ENCODE measurements around the gene WDR37. TPM values are rescaled to one million over a fixed set of nuclear protein-coding genes. Genes with fewer than 3 reads are reported as not detected.

Gene WDR37
- polyA plus RNA-seq, 3 donors = 16.1 to 20.3 (median 19.6) TPM

DNA sequence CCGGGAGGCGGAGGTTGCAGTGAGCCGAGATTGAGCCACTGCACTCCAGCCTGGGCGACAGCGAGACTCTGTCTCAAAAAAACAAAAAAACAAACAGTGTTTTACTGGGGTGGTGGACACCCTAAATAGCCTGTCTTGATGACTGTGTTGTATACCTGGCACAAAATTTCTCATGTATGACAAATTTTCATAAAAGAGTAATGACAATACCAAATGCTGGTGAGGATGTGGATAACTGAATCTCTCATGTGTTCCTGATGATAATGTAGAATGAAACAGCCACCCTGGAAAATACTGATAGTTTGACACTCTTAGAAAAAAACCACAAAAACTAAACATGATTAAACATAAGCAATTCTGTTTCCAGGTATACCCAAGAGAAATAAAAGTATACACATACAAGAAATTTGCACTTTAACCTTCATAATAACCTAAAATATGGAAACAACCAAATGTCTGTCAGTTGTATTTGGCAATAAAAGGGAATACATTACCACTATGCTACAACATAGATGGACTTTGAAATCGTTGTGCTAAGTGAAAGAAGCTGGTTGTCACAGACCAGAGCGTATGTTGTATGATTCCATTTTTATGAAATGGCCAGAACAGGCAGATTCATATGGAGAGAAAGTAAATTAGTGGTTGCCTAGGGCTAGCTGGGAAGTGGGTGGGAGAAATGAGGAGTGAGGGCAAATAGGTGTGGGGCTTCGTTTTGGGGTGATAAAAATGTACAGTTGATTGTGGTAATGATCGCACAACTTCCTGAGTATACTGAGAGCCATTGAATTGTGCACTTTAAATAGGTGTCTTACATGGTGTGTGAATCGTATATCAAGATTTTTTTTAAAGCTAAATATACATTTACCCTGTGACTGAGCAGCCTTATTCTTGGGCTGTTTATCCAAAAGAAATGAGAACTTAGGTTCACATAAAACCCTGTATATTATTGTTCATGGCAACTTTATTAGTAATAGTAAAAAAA, 12.5 kb downstream of the WDR37 start:
- no peak for DNase-seq

DNA sequence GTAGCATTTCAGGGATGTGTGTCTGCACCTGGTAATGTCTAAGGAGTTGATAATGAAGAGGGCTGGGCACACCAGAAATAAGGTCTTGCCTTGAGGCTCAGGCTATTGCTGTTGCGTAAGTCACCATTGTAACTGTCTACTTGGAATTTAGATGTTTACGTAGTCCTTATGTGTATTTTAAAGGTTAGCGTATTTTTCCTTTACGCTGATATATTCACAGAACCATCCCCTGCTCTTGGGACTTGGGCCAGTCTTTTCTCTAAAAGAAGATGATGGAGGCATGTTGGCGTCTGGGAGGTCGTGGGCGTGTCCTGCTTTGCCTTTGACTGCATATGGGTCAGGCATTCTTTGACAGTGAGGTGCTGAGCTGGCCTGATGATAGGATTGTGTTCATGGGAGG, 14.7 kb downstream of the WDR37 start:
- DNase-seq = no peak

DNA sequence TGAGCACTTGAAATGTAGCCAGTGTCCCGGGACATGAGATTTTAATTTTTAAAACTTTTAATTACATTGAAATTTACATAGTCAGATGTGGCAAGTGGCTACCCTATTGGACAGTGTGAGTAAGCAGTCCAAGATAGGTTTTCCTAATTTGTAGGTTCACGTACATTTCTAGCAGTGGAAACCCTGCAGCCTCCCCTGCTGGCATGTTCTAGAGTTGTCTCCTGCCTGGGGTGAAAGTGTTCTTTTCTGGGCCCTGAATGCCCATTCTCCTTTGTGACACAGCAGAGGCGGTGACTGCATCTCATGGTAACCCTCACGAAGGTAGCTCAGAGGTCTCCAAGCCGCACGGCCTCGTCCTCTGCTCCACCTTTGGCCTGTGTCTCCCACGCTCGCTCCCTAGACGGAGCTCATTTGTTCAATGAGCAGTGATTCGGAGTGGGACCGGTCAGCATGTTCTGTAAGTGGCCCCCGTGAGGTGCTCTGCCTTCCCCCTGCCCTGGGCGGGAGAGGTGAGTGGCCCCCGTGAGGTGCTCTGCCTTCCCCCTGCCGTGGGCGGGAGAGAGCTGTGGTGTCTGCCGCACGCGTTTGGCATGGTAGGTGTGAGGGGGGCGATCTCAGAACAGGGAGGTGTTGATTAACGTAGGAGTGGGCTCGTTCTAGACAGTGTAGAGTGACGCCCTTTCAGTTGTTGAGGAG, 18.0 kb downstream of the WDR37 start:
- DNase-seq = no peak

DNA sequence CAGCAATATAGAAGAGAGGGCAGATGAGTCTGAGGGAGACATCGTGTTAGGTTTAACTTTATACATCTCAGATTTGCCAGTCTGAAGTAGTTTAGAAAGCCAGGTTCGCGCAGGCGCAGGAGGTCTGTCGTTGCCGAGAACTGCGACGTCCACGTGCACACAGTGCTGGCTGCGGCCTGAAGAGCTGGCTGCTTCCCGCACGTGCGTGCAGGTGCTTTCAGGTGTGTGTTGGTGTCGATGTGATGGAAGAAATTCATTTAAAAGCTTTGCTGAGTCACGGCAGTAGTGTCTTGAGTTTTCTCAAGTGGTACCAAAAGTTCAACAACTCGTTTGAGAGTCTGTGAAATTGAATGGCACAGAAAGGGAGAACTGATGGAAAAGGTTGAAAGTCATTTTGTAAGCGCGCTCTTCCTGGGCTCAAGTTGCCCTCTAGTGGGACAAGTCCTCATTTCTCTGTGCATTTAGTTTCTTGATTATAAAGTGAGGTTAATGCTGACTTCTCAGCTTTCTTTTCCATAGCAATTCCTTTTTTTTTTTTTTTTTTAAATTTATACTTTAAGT, 18.6 kb downstream of the WDR37 start:
- no peak for DNase-seq

DNA sequence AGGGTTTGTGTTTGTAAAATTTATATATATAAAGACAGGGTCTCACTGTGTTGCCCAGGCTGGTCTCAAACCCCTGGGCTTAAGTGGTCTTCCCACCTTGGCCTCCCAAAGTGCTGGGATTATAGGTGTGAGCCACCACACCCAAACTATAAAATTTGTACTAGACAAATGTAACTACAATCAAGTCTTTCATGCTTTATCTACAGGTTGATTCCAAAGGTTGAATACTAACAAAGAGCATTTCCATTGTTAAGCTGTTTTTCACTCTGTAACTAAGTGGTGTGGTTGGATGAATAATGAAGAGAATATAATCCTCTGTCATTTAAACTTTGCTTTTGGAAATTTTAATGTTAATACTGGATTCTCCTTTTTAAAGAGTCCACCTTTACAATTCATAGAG, 22.5 kb downstream of the WDR37 start:
- DNase-seq = no peak

DNA sequence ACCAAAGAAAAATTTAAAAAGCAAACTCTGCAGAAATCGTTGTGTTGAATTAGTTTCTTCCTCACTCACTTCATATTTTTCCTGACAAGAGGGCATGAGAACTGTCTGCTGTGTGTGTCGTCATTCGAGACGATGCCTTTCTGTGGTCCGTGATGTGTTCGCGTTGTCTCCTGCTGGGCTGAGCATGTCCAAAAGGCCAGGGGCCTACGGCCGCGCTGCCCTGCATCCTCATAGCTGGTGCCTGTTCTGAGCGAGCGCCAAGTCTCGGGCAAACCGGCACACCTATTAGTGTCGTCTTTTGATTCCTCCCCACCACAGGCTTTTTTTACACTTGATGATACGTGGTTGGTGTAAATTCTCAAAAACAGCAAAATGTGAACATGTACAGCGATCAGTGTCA, 27.4 kb downstream of the WDR37 start:
- DNase-seq = no peak

DNA sequence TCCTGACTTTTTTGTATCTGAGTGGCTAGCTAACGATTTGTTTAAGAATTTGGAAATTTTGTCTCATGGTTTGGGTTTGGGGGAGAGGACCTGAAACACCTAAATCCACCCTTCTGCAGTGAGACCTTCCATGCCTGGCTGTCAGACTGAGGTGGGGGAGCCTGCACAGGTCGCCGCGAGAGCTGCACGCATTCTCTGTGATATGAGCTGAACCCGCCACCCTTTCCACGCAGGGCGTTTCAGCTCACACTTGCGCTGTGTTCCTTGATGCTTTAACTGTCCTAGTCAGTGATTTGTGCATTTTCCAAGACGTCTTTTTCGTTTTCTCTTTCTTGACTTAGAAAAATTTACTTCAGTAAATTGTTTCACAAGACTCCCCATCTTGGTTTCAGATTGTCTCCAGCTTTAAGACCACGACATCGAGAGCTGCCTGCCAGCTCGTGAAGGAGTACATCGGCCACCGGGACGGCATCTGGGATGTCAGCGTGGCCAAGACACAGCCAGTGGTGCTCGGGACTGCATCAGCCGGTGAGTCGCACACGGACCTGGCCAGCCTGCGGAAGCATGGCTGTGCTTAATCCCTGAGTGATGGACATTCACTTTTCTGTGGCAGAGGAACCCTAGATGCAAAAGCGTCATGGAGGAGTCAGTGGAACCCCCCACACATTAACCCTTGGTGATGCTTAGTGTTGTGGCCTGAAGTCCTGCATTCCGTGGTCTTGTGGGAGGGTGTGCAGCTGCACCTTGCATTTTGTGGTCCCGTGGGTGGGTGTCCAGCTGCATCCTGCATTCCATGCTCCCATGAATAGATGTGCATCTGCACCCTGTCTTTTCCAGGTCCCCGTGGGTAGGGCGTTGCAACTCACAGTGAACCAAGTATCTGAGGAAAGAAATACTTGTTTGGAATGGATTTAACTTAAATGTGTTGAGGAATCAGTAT, 28.1 kb downstream of the WDR37 start:
- DNase-seq = no peak

DNA sequence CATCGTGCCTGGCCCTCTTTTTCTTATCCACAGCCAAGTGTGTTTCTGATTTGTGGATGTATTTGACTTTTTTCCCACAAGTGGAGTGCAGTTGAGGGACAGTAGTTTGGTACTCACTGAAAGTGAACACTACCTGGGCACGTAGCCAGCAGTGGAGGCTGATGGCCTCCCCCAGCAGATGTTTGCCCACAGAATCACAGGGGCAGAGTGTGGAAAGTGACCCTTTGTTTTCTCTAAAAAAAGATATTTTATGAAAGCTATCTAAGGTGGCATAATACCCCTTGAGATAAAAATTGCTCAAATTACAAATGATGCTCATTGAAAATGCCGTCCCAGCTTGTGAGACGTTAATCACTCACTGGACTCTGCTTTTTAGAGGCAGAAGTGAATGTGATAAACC, 29.1 kb downstream of the WDR37 start:
- DNase-seq = no peak

DNA sequence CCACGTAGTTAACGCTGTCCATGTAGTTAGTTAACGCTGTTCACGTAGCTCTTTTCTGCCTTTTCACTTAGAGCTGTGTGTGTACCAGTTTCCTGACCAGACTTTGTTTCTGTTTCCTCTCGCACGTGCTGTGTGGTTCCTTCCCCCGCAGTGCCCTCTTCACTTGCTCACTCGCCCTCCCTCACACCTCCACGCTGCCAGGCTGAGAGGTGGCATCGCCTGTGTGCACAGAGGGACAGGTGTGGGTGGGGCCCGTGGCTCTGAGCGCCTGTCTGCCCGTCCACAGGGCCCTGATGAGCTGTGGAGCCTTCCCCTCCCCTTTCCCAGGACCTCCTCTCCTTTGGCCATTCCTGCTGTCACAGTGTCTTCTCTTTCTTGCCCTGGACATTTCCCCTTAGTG, 30.6 kb downstream of the WDR37 start:
- DNase-seq = no peak

DNA sequence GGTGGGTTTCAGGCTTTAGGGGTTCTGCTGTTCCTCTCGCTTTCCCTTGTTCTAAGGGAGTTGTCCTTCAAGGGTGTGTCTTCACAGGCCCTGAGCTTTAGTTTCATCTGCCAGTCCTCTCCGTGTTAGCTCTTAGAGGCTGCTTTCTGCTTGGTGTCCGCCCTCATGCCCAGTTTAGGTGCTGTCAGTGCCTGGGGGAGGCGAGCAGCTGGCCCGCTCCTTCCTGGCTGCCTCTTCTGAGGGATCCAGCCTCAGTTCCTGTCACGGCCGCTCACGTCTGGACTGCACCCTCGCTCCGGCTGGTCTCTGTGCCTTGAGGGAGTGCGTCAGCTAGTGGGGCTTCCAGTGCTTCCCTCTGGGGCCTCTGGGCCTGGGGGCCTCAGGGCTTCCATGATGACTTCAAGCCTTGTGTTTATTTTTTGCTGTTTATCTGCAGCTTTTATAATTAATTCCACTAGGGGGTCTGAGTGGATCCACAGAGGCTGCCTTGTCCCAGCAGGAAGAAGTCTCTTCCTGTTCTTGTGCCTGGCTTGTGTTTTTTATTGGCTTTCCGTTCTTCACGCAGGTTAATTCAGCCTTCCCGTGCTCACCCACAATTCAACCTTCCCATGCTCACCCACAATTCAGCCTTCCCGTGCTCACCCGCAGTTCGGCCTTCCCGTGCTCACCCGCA, 33.0 kb downstream of the WDR37 start:
- DNase-seq = no peak

DNA sequence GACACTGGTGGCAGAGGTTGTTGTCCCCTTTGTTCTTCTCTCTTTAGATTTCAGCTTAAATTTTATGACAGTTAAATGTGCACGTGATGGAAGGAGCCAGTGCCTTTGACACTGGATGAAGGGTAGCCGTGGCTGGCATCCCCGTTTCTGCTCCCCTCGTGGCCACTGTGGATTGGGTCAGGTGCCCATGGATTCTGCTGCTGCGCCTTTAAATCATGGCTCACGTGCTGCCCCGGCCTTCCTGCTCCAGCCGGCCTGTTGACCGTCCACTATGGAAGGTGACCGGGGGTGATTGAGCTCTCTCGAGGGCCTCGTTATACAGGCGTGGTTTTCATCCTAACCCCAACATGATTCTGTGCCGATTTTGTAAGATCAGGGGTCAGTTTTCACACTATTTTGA, 34.5 kb downstream of the WDR37 start:
- DNase-seq = no peak

DNA sequence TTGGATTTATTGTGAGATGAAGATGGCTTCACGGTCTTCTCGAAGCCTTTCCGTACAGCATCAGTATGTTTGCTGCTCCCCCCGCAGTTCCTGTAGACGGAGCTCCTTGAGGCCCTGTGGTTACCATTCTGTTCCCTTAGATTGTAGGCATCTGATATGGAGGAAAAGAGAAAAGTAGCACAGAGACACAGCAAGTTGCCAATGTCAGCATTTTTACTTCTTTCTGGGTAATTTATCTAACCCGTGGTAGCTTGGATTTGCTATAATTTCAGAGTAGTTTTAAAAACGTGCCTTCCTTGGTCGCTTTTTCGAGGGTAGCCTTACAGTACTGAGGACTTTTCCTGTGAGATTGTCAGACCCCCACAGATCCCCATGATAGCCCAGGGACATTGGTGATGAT, 37.5 kb downstream of the WDR37 start:
- no peak for DNase-seq

DNA sequence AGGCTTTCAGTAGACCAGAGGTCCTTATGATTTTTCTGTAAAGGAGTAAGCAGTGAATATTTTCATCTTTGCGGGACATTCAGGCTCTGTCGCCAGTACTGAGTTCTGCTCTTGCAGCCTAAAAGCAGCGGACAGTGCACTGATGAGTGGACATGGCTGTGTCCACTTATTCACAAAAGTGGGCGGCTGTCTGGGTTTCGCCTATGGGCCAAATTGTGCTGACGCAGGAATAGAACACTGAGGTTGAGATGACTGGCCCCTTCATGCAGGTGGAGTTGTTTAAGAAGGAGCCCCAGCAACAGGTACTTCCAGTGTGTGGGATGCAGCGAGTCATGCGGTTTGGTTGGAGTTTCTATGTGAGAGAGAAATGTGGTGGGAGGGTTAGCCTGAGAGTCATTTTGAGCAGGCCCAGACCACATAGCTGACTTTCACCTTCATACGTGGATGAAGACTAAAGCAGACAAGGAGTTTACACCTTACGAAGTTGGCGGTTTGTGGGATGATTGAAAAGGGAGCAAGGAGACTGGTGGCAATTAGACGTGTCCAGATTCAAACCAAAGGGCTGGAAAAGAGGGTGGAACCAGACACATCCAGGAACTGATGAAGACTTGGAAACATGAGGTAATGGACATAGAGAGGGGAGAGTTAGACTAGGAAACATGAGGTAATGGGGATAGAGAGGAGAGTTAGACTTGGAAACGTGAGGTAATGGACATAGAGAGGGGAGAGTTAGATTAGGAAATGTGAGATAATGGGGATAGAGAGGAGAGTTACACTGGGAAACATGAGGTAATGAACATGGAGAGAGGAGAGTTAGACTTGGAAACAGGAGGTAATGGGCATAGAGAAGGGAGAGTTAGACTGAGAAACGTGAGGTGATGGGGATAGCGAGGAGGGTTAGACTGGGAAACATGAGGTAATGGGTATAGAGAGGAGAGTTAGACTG, 38.2 kb downstream of the WDR37 start:
- no peak for DNase-seq

DNA sequence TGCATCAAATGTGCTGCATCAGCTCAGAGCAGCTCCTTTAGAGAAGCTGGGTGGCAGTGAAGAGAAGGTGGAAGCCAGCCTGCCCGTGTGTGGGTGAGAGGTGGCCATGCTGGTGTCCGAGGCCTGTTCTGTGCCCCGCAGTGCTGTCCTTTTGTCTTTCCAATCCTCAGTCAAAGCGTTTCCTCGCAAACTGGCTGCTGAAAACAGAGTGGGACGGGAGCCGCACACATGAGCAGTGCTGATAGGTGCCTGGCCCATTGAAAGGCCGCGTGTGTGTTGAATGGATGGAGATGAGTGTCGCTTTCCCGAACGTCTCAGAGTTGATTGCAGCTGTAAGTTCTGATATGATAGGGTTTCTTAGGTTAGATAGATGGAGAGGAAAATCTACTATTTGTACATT, 39.3 kb downstream of the WDR37 start:
- no peak for DNase-seq

DNA sequence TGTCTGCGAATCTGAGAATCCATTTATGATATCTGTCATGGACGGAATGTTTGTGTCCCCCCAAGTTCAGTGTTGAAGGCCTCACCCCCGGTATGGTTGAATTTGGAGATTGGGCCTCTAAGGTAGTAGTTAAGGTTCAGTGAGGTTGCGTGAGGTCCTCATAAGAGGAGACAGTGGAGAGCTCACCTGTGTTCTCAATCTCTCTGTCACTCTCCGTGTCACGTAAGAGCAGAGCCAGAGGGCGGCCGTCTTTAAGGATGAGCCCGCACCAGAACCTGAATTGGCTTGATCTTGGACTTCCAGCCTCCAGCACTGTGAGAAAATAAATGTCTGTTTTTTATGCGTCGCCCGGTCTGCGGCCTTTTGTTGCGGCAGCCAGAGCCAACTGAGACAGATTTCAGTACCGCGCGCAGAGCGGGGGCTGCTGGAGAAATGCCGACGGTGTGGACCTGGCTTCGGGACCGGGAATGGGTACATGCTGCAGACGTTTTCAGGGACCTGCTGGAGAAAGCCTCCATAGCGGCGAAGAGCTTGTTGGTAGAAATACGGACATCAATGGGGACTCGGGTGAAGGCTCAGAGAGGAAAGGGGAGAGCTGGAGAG, 40.2 kb downstream of the WDR37 start:
- no peak for DNase-seq

DNA sequence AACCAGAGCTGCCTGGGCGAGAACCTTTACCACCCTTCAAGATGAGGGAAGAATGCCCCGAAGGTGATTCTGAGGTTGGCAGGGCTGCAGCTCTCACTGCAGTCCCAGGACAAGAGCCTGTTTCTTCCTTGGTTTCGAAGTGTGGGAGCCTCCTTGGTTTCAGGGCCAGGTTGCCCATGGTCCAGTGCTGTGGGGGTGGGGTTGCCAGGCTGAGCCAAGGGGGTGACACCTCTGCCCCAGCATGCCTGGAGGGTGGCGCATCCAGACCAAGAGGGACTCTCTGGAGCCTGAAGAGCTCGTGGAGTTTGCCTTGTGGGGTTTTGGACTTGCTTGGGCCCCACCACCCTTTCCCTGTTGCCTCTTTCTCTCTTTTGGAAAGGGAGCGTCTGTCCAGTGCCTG, 41.3 kb downstream of the WDR37 start:
- no peak for DNase-seq

DNA sequence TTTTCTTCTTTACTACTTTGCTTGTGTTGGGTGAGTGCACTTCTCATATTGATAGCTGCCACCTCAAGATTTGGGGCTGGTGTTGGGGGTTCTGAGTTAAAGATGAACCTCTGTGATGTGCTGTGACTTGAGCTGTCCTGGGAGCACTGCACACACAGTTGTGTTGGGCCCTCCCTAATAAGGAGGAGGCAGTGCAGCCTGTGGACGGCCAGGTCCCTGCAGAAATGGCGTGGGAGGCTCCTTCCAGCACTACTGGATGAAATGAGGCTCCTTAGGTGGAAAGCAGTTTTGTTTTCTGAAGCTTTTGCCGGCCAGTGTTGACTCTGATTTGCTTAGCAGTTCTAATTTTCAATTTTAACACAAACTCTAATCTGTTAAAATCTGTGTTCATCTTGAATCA, 44.0 kb downstream of the WDR37 start:
- no peak for DNase-seq

DNA sequence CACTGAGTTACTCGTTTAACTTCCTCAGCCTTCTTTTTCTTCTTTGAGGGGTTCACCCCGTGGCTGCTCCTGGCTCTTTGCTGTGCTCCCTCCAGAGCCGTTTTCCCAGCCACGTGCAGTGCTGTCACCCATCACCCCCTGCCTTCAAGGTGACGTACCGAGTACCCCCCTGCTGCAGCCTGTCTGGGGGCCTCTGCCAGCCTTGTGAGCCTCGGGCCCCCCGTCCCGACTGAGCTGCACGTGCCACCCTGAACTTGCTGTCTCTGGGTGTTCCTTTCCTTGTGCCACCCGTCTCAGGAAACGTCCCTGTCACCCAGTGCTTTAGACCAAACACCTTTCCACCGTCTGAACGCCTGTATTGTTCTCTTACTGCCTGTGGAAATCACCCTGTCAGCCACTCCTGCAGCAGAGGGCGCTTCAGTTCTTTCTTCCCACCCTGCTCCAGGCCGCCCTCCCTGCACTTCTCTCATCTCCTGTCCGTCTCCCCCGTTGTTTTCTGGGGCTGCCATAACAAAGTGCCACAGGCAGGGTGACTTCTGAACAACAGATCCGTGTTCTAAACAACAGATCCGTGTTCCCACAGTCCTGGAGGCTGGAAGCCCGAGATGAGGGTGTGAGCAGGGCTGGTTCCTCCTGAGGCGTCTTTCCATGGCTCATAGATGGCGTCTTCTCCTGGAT, 44.6 kb downstream of the WDR37 start:
- no peak for DNase-seq

DNA sequence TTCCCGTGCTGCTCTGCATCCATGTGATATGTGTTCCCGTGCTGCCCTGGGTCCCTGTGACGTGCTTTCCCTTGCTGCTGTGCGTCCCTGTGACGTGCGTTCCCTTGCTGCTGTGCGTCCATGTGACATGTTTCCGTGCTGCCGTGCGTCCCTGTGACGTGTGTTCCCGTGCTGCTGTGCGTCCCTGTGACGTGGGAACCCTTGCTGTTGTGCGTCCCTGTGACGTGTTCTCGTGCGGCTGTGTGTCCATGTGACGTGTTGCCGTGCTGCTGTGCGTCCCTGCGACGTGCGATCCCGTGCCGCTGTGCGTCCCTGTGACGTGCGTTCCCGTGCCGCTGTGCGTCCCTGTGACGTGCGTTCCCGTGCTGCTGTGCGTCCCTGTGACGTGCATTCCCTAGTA, 45.8 kb downstream of the WDR37 start:
- DNase-seq = no peak

Measured in renal pelvis (tissue), 4 donors.